IPS-11a (cell line): ENCODE data around the gene GBA3.

Experiments used
- H3K4me3 ChIP-seq: one replicate; pipeline ENCODE4 v1.5.1; 2013; ENCODE audit warnings: low read depth, low read length, control low read depth

GBA3 gene

DNA sequence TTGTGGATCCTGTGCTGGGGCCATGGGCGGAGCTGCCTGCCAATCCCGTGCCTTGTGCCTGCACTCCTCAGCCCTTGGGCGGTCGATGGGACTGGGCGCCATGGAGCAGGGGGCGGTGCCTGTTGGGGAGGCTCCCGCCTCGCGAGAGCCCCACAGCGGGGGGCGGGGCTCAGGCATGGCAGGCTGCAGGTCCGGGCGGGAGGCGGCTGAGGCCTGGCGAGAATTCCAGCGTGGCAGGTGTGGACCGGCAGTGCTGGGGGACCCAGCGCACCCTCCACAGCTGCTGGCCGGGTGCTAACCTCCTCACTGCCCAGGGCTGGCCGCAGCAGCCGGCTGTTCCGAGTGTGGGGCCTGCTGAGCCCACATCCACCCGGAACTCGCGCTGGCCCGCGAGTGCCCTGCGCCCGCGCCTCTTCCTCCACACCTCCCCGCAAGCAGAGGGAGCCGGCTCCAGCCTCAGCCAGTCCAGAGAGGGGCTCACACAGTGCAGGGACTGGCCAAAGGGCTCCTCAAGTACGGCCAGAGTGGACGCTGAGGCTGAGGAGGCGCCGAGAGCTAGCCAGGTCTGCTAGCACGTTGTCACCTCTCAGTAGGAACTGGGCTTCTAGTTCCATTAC, 85.9 kb downstream of the GBA3 start:
- H3K4me3 ChIP-seq, result no peak overlapping the region

DNA sequence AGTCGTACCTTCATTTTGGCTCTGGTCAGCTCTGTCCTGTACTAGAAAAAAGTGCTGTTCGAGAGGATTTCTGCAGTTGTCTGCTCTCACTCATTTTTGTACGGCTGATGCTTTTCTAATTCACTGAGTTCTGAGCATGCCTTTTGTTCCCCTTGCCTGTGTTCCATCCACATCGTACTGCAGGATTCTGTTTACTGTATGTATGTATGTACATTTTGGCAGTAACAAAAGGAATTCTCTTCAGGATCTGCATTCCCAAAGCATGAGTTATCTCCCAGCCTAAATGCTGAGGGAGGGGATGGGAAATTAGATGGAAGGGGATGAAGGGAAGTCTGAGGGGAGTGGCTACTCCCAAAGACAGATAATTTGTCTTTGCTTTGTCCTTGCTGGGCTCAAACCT, 87.6 kb downstream of the GBA3 start:
- no peak overlapping the region for H3K4me3 ChIP-seq

GRCh38 chr4:22780797-22781196, 88.1 kb downstream of the GBA3 start:
- no peak overlapping the region for H3K4me3 ChIP-seq

DNA sequence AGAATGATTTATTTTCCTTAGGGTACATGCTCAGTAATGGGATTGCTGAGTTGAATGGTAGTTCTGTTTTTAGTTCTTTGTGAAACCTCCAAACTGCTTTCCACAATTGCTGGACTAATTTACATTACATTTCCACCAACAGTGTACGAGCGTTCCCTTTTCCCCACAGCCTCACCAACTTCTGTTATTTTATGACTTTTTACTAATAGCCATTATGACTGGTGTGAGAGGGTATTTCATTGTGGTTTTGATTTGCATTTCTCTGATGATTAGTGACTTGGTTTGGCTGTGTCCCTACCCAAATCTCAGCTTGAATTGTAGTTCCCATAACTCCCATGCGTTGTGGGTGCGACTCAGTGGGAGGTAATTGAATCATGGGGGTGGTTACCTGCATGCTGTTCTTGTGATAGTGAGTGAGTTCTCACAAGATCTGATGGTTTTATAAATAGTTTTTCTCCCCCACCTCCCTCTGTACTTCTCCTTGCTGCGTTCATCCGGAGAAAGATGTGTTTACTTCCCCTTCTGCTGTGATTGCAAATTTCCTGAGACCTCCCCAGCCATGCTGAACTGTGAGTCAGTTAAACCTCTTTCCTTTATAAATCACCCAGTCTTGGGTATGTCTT, 95.1 kb downstream of the GBA3 start:
- no peak overlapping the region for H3K4me3 ChIP-seq

GRCh38 chr4:22790631-22791030, 97.9 kb downstream of the GBA3 start:
- no peak overlapping the region for H3K4me3 ChIP-seq

- no peak overlapping the region for H3K4me3 ChIP-seq
Measured at GRCh38 chr4:22794732-22795131, 102.0 kb downstream of the GBA3 start.

DNA sequence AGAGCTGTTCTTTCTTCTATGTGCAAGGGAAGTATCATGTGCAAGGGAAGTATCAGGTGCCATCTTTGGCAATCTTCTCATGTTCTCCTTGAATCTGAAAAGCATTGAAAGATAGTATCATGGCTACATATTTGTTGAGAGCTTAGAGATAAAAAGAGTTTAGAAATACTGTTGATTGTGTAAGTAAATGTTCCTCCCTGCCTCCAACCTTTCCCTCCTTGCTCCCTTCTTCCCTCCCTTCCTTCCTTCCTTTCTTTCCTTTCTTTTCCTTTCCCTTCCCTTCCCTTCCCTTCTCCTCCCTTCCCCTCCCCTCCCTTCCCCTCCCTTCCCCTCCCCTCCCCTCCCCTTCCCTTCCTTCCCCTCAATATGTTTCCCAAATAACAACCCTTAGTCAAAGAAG, 108.7 kb downstream of the GBA3 start:
- H3K4me3 ChIP-seq, result no peak overlapping the region

GRCh38 chr4:22802876-22803275, 110.1 kb downstream of the GBA3 start:
- H3K4me3 ChIP-seq, result no peak overlapping the region

DNA sequence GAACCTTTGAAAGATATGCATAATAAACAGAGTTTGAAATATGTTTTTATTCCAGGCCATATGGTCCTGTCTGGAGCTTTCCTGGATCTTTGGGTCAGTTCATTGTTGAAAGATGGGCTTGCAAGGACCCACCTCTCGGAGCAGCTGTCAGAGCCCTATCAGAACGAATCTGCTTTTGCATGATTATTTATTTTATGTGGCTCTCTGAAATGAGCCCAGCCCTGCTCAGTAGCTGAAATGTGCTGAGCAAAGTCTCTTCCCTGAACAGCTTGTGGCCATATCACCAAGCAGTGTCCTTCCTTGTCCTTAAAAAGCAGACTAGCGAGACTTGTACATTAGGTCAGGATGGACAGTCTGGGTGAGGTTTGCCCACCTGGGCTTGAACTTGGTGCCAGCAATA, 110.8 kb downstream of the GBA3 start:
- no peak overlapping the region for H3K4me3 ChIP-seq

- no peak overlapping the region for H3K4me3 ChIP-seq
Measured at GRCh38 chr4:22814906-22815305, 122.2 kb downstream of the GBA3 start.

- no peak overlapping the region for H3K4me3 ChIP-seq
Measured at GRCh38 chr4:22824091-22824490, 131.4 kb downstream of the GBA3 start.

- H3K4me3 ChIP-seq, result no peak overlapping the region
Measured at GRCh38 chr4:22842360-22843018, 149.8 kb downstream of the GBA3 start.

GRCh38 chr4:22848332-22848731, 155.6 kb downstream of the GBA3 start:
- H3K4me3 ChIP-seq, result no peak overlapping the region

GRCh38 chr4:22850055-22850454, 157.3 kb downstream of the GBA3 start:
- no peak overlapping the region for H3K4me3 ChIP-seq

GRCh38 chr4:22850630-22851029, 157.9 kb downstream of the GBA3 start:
- no peak overlapping the region for H3K4me3 ChIP-seq

- H3K4me3 ChIP-seq, result no peak overlapping the region
Measured at GRCh38 chr4:22857411-22857810, 164.7 kb downstream of the GBA3 start.

DNA sequence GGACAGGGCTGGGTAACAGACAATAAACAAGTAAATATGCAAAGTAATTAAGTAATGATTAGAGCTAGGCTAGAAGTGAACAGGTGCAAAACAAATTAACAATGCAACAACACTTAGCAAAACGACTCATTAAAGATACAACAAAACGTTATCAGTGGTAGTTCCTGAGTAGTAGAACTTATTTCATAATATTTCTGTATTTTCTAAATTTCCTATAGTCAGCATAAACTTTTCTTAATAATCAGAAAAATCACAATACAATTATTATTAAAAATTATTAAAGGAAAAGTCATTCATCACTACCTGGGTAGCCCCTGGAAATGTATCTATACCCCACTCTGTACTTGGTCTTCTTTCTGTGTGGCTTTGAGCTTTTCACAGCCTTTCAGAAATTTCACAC, 166.6 kb downstream of the GBA3 start:
- no peak overlapping the region for H3K4me3 ChIP-seq
